GM12891 (cell line): ENCODE results near the gene PTPRG.

Experiments used
- PAX5 ChIP-seq: IDR thresholded peaks from 2 replicates; pipeline ENCODE4 v1.6.1; 2011; ENCODE audit warnings: low read length, moderate library complexity, mild to moderate bottlenecking; ENCODE audit not compliant: insufficient read depth, severe bottlenecking
- POLR2A ChIP-seq: IDR thresholded peaks from 2 replicates; pipeline ENCODE4 v1.6.1; 2011; ENCODE audit warnings: low read depth, low read length, control low read depth
- POLR2AphosphoS5 ChIP-seq: IDR thresholded peaks from 2 replicates; pipeline ENCODE4 v1.6.1; 2011; ENCODE audit warnings: low read depth, low read length, control low read depth
- POU2F2 ChIP-seq: IDR thresholded peaks from 2 replicates; pipeline ENCODE4 v1.6.1; 2011; ENCODE audit warnings: low read depth, mild to moderate bottlenecking, control low read depth, low read length, moderate library complexity
- SPI1 ChIP-seq: IDR thresholded peaks from 2 replicates; pipeline ENCODE4 v1.6.1; 2011; ENCODE audit warnings: low read depth, low read length, control low read depth
- TAF1 ChIP-seq: IDR thresholded peaks from 2 replicates; pipeline ENCODE4 v1.6.1; 2011; ENCODE audit warnings: low read depth, low read length, control low read depth

GRCh38 chr3:61565569-61565968, 4.2 kb downstream of the PTPRG start:
- TF ChIP-seq POLR2A = no peak
- no peak for TF ChIP-seq TAF1
- TF ChIP-seq POLR2AphosphoS5 = no peak
- TF ChIP-seq POU2F2 = no peak
- TF ChIP-seq SPI1 = no peak
- TF ChIP-seq PAX5 = no peak
